Measurements from ENCODE around the gene USP12. TPM values are rescaled to one million over a fixed set of nuclear protein-coding genes. Genes with fewer than 3 reads are reported as not detected.

USP12 gene
- total RNA-seq, 2 donors from 2014 or later: 40.3 to 94.3 TPM

- intact Hi-C loops (cut with DNase I): no loop called here
- no peak for DNase-seq (ENCODE audit: low spot score)
Measured at GRCh38 chr13:27024074-27024461, 147.5 kb downstream of the USP12 start.

- DNase-seq (ENCODE audit: low spot score): no peak
- intact Hi-C loops (cut with DNase I): no loop called here
Measured at GRCh38 chr13:27023385-27024073, 148.1 kb downstream of the USP12 start.

- DNase-seq (ENCODE audit: low spot score): no peak
- intact Hi-C loops (cut with DNase I): no loop called here
Measured at GRCh38 chr13:27022571-27023311, 148.9 kb downstream of the USP12 start.

DNA sequence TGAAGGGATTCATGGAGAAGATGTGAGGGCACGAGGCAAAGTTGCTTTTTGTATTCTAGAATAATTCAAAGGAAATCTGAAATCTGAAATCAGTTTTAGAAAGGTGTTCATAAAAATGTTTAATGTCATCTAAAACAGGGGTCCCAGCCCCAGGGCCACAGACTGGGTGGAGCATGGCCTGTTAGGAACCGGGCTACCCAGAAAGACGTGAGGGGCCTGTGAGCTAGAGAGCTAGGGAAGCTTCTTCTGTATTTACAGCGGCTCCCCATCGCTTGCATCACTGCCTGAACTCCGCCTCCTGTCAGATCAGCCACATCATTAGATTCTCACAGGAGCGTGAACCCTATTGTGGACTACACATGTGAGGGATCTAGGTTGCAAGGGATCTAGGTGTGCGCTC, 151.2 kb downstream of the USP12 start:
- intact Hi-C loops (cut with DNase I): no loop called here
- no peak for DNase-seq (ENCODE audit: low spot score)

DNA sequence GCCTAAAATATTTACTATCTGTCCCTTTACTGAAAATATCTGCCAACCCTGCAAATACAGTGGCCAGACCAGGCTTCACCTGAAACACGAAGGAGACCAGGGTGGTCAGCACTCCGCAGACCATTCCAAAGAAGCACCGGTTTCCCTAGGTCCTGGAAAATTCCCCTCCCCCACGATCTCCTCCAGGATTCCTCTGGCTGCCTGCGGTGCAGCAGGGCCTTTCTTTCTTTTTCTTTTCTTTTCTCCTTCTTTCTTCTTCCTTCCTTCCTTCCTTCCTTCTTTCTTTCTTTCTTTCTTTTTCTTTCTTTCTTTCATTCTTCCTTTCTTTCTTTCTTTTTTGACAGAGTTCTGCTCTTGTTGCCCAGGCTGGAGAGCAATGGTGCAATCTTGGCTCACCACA, 152.7 kb downstream of the USP12 start:
- intact Hi-C loops (cut with DNase I): no loop called here
- DNase-seq (ENCODE audit: low spot score): no peak

GRCh38 chr13:27018344-27018861, 153.2 kb downstream of the USP12 start:
- intact Hi-C loops (cut with DNase I): no loop called here
- no peak for DNase-seq (ENCODE audit: low spot score)

GRCh38 chr13:27016875-27017274, 154.7 kb downstream of the USP12 start:
- intact Hi-C loops (cut with DNase I): no loop called here
- no peak for DNase-seq (ENCODE audit: low spot score)

Other genes with a start within 250 kb of the USP12 start
- gene RPL21, start 79.7 kb upstream of the USP12 start, total RNA-seq: 100 to 1,000 TPM; 904 to 954 TPM
- gene RASL11A, start 99.0 kb upstream of the USP12 start, total RNA-seq: 10 to 100 TPM; 39.7 to 46.4 TPM

Data from posterior vena cava (tissue), 2 donors.